Endothelial cell (in vitro differentiated cells): Measurements from ENCODE around the gene SMTNL2. TPM values are rescaled to one million over a fixed set of nuclear protein-coding genes. Genes with fewer than 3 reads are reported as not detected.

Source experiments
- DNase-seq: peaks from one replicate; pipeline ENCODE4 v3.0.0; 2021; ENCODE audit warnings: low spot score
- H3K27ac Mint-ChIP-seq: one replicate; pipeline ENCODE4 v1.8.0; 2021; ENCODE audit warnings: mixed read lengths, inconsistent platforms; ENCODE audit not compliant: unreplicated experiment
- H3K27me3 Mint-ChIP-seq: one replicate; pipeline ENCODE4 v1.8.0; 2021; ENCODE audit warnings: mild to moderate bottlenecking, moderate library complexity, mixed read lengths, inconsistent platforms; ENCODE audit not compliant: unreplicated experiment
- H3K36me3 Mint-ChIP-seq: one replicate; pipeline ENCODE4 v1.8.0; 2021; ENCODE audit warnings: mild to moderate bottlenecking, low read depth, mixed read lengths, inconsistent platforms; ENCODE audit not compliant: unreplicated experiment
- H3K4me1 Mint-ChIP-seq: one replicate; pipeline ENCODE4 v1.8.0; 2021; ENCODE audit warnings: mild to moderate bottlenecking, mixed read lengths, inconsistent platforms; ENCODE audit not compliant: unreplicated experiment
- H3K4me3 Mint-ChIP-seq: one replicate; pipeline ENCODE4 v1.8.0; 2021; ENCODE audit warnings: mild to moderate bottlenecking, mixed read lengths, inconsistent platforms; ENCODE audit not compliant: unreplicated experiment
- H3K9me3 Mint-ChIP-seq: one replicate; pipeline ENCODE4 v1.8.0; 2021; ENCODE audit warnings: mixed read lengths, inconsistent platforms; ENCODE audit not compliant: unreplicated experiment
- CTCF ChIP-seq: fragments of 200-600 bp; sonication (generic); IDR thresholded peaks from one replicate; pipeline ENCODE4 v1.5.0; 2021; ENCODE audit warnings: antibody characterized with exemption; ENCODE audit not compliant: unreplicated experiment
- total RNA-seq: library from RNA; stranded (reverse); fragmentation: NEBNext Ultra II Directional; extraction: Animal tissue kit (Norgen Biotek cat#: 25700); gene quantifications from one replicate; pipeline ENCODE4 v1.2.1, GENCODE V29; 2021; ENCODE audit not compliant: unreplicated experiment

The SMTNL2 gene
- total RNA-seq, 1 donor from 2014 or later = 0.59 TPM

GRCh38 chr17:4549781-4550533, 34.4 kb upstream of the SMTNL2 start:
- Mint-ChIP-seq H3K9me3 (no peaks in the 10 kb centered on the region), H3K27me3 (peaks cover 25% of the 10 kb centered on the region), H3K4me1 (peaks cover 14% of the 10 kb centered on the region), H3K36me3 (peaks cover 4% of the 10 kb centered on the region), H3K4me3 (no peak overlapping the region), H3K27ac (no peak overlapping the region)
- no peak for DNase-seq
- no peak for TF ChIP-seq CTCF

GRCh38 chr17:4550534-4551039, 33.7 kb upstream of the SMTNL2 start:
- Mint-ChIP-seq H3K27ac (no peak overlapping the region), H3K9me3 (no peaks in the 10 kb centered on the region), H3K4me3 (peak overlapping the region; percentile 79), H3K4me1 (peaks cover 16% of the 10 kb centered on the region), H3K36me3 (peaks cover 4% of the 10 kb centered on the region), H3K27me3 (peaks cover 23% of the 10 kb centered on the region)
- no peak for DNase-seq
- TF ChIP-seq CTCF = no peak

- peak; percentile 24 for DNase-seq
- H3K27ac Mint-ChIP-seq = no peak overlapping the region
- H3K27me3 Mint-ChIP-seq = peaks cover 21% of the 10 kb centered on the region
- TF ChIP-seq CTCF = peak; percentile 24
- H3K4me3 Mint-ChIP-seq = peak overlapping the region; percentile 79
- H3K9me3 Mint-ChIP-seq = no peaks in the 10 kb centered on the region
- H3K36me3 Mint-ChIP-seq = peaks cover 4% of the 10 kb centered on the region
- H3K4me1 Mint-ChIP-seq = peaks cover 22% of the 10 kb centered on the region
Observed at GRCh38 chr17:4551141-4551540, 33.2 kb upstream of the SMTNL2 start.

GRCh38 chr17:4551796-4552525, 32.4 kb upstream of the SMTNL2 start:
- DNase-seq = no peak
- Mint-ChIP-seq H3K9me3 (no peaks in the 10 kb centered on the region), H3K36me3 (peaks cover 4% of the 10 kb centered on the region), H3K4me1 (peaks cover 28% of the 10 kb centered on the region), H3K4me3 (no peak overlapping the region), H3K27ac (no peak overlapping the region), H3K27me3 (peaks cover 16% of the 10 kb centered on the region)
- TF ChIP-seq CTCF = no peak

GRCh38 chr17:4553669-4554068, 30.7 kb upstream of the SMTNL2 start:
- TF ChIP-seq CTCF = no peak

More at GRCh38 chr17:4553669-4554068, 30.7 kb upstream of the SMTNL2 start:
- Mint-ChIP-seq H3K9me3 (no peaks in the 10 kb centered on the region), H3K4me1 (peaks cover 28% of the 10 kb centered on the region), H3K36me3 (peaks cover 4% of the 10 kb centered on the region), H3K4me3 (peak overlapping the region; percentile 56), H3K27me3 (peaks cover 10% of the 10 kb centered on the region), H3K27ac (no peak overlapping the region)
- DNase-seq = no peak
